ENCODE results near the gene KRTAP16-1.
"Not testable (repeated sequence)": the region's sequence is repeated elsewhere in the genome, so short reads cannot be mapped to it uniquely, and the experiment has no call there.

The KRTAP16-1 gene

GRCh38 chr17:41308918-41309359, at the start of gene KRTAP16-1:
Gene KRTAP16-1 (minus strand): TSS chr17:41309309. CDS start chr17:41309253, 56 bp downstream.
- DNase-seq (peak in 1 of 2 donors; percentile 39), ATAC-seq (peak; percentile 67)
- H3K4me1 Mint-ChIP-seq: peaks cover 46% of the 10 kb centered on the region
- H3K27ac Mint-ChIP-seq: peak within 1 kb of the TSS; percentile 77 to 92
- H3K27me3 Mint-ChIP-seq: no peaks in the 10 kb centered on the region
- peak within 1 kb of the TSS; percentile 62 to 73 for H3K4me3 Mint-ChIP-seq
- no peaks in the 10 kb centered on the region for H3K9me3 Mint-ChIP-seq

GRCh38 chr17:41354536-41354935, 45.4 kb upstream of the KRTAP16-1 start:
- no peak for DNase-seq
- Mint-ChIP-seq H3K27ac (no peak overlapping the region), H3K4me1 (peaks cover 6% of the 10 kb centered on the region), H3K27me3 (no peaks in the 10 kb centered on the region), H3K9me3 (peaks cover 0 to 12% of the 10 kb centered on the region in 2 donors), H3K4me3 (no peak overlapping the region)
- ATAC-seq: no peak

GRCh38 chr17:41352597-41353366, 43.7 kb upstream of the KRTAP16-1 start:
- Mint-ChIP-seq H3K4me1 (peaks cover 6% of the 10 kb centered on the region), H3K27ac (no peak overlapping the region), H3K27me3 (no peaks in the 10 kb centered on the region), H3K4me3 (no peak overlapping the region), H3K9me3 (peaks cover 0 to 12% of the 10 kb centered on the region in 2 donors)
- no peak for ATAC-seq
- DNase-seq: no peak

- ATAC-seq (no peak), DNase-seq (no peak)
- Mint-ChIP-seq H3K4me1 (peaks cover 6% of the 10 kb centered on the region), H3K4me3 (no peak overlapping the region), H3K27me3 (no peaks in the 10 kb centered on the region), H3K9me3 (peaks cover 0 to 10% of the 10 kb centered on the region in 2 donors), H3K27ac (no peak overlapping the region)
Observed at GRCh38 chr17:41351177-41351576, 42.1 kb upstream of the KRTAP16-1 start.

- H3K9me3 Mint-ChIP-seq, DNase-seq, H3K27me3 Mint-ChIP-seq, H3K4me1 Mint-ChIP-seq, ATAC-seq, H3K4me3 Mint-ChIP-seq: not testable (repeated sequence)
- peak within 1 kb of the TSS in 1 of 2 donors; percentile 28 for H3K27ac Mint-ChIP-seq
Observed at GRCh38 chr17:41350381-41350878, 41.3 kb upstream of the KRTAP16-1 start, which contains the start of gene KRT33A. Gene KRT33A (minus strand): TSS chr17:41350828. CDS start chr17:41350767, 61 bp downstream.

GRCh38 chr17:41347869-41348760, 39.0 kb upstream of the KRTAP16-1 start:
- no peak overlapping the region for H3K27ac Mint-ChIP-seq
- H3K9me3 Mint-ChIP-seq: peaks cover 4 to 11% of the 10 kb centered on the region in 2 donors
- H3K4me1 Mint-ChIP-seq: peaks cover 10% of the 10 kb centered on the region
- no peaks in the 10 kb centered on the region for H3K27me3 Mint-ChIP-seq
- no peak for ATAC-seq
- no peak for DNase-seq
- no peak overlapping the region for H3K4me3 Mint-ChIP-seq

- DNase-seq, H3K4me3 Mint-ChIP-seq, ATAC-seq, H3K27ac Mint-ChIP-seq, H3K27me3 Mint-ChIP-seq: not testable (repeated sequence)
- Mint-ChIP-seq H3K9me3 (peaks cover 8 to 11% of the 10 kb centered on the region in 2 donors), H3K4me1 (peaks cover 14% of the 10 kb centered on the region)
Observed at GRCh38 chr17:41346421-41346820, 37.3 kb upstream of the KRTAP16-1 start.

GRCh38 chr17:41345992-41346391, 36.9 kb upstream of the KRTAP16-1 start:
- Mint-ChIP-seq H3K4me3 (no peak overlapping the region), H3K9me3 (peaks cover 8 to 11% of the 10 kb centered on the region in 2 donors), H3K27ac (no peak overlapping the region), H3K4me1 (peaks cover 17% of the 10 kb centered on the region), H3K27me3 (no peaks in the 10 kb centered on the region)
- no peak for DNase-seq
- no peak for ATAC-seq

GRCh38 chr17:41343029-41343428, 33.9 kb upstream of the KRTAP16-1 start:
- peaks cover 8 to 11% of the 10 kb centered on the region in 2 donors for H3K9me3 Mint-ChIP-seq
- H3K4me3 Mint-ChIP-seq: no peak overlapping the region
- ATAC-seq (no peak), DNase-seq (no peak)
- no peaks in the 10 kb centered on the region for H3K27me3 Mint-ChIP-seq
- H3K4me1 Mint-ChIP-seq: peaks cover 43% of the 10 kb centered on the region
- H3K27ac Mint-ChIP-seq: no peak overlapping the region

GRCh38 chr17:41340934-41341861, 32.1 kb upstream of the KRTAP16-1 start:
- ATAC-seq (peak; percentile 85), DNase-seq (peak; percentile 48 to 80)
- Mint-ChIP-seq H3K27me3 (no peaks in the 10 kb centered on the region), H3K9me3 (peaks cover 8 to 11% of the 10 kb centered on the region in 2 donors), H3K27ac (peak overlapping the region; percentile 9 to 33), H3K4me3 (peak overlapping the region; percentile 27 to 35), H3K4me1 (peaks cover 44% of the 10 kb centered on the region)

- peak overlapping the region in 1 of 2 donors; percentile 15 for H3K4me3 Mint-ChIP-seq
Observed at GRCh38 chr17:41340494-41340893, 31.4 kb upstream of the KRTAP16-1 start.

GRCh38 chr17:41339571-41340172, 30.6 kb upstream of the KRTAP16-1 start:
- Mint-ChIP-seq H3K4me3 (peak overlapping the region in 1 of 2 donors; percentile 25), H3K9me3 (peaks cover 8 to 11% of the 10 kb centered on the region in 2 donors), H3K27me3 (no peaks in the 10 kb centered on the region), H3K27ac (peak overlapping the region; percentile 30 to 84), H3K4me1 (peaks cover 59% of the 10 kb centered on the region)
- DNase-seq: no peak
- ATAC-seq: no peak

More at GRCh38 chr17:41340494-41340893, 31.4 kb upstream of the KRTAP16-1 start:
- DNase-seq (no peak), ATAC-seq (no peak)
- Mint-ChIP-seq H3K9me3 (peaks cover 8 to 11% of the 10 kb centered on the region in 2 donors), H3K4me1 (peaks cover 51% of the 10 kb centered on the region), H3K27me3 (no peaks in the 10 kb centered on the region), H3K27ac (no peak overlapping the region)

GRCh38 chr17:41338961-41339485, 29.9 kb upstream of the KRTAP16-1 start:
- no peaks in the 10 kb centered on the region for H3K27me3 Mint-ChIP-seq
- H3K9me3 Mint-ChIP-seq: peaks cover 8 to 11% of the 10 kb centered on the region in 2 donors
- peak; percentile 43 to 57 for DNase-seq
- peak; percentile 75 for ATAC-seq
- H3K4me1 Mint-ChIP-seq: peaks cover 66% of the 10 kb centered on the region
- peak overlapping the region; percentile 30 to 84 for H3K27ac Mint-ChIP-seq
- H3K4me3 Mint-ChIP-seq: peak overlapping the region; percentile 21 to 25

GRCh38 chr17:41335747-41336146, 26.6 kb upstream of the KRTAP16-1 start:
- ATAC-seq: no peak
- Mint-ChIP-seq H3K9me3 (no peaks in the 10 kb centered on the region), H3K4me1 (peaks cover 56% of the 10 kb centered on the region), H3K27ac (no peak overlapping the region), H3K4me3 (no peak overlapping the region), H3K27me3 (no peaks in the 10 kb centered on the region)
- no peak for DNase-seq

Data from stimulated activated naive CD8-positive, alpha-beta T cell treated with anti-CD3 and anti-CD28 coated beads, Interleukin-15, amount 100 ng/mL, for 72 hours (primary cell).